Keratinocyte (primary cell): ENCODE data around the gene SCCPDH.

Experiments used
- EZH2 ChIP-seq: IDR thresholded peaks from one replicate; pipeline ENCODE4 v1.6.1; 2012; ENCODE audit warnings: inconsistent platforms, mild to moderate bottlenecking, low read length, moderate library complexity
- TF ChIP-seq, protein P1 (sequence below), 3 experiments: IDR thresholded peaks in 1 of 3; conservative IDR thresholded peaks in 1 of 3; optimal IDR thresholded peaks in 1 of 3; 2 replicates in 2 of 3; 3 replicates in 1 of 3; pipeline versions ENCODE3 to v1.5.1; 2011; ENCODE audit warnings: low read length in 3 of 3, mild to moderate bottlenecking in 3 of 3, moderate library complexity in 2 of 3, control low read depth in 1 of 3, inconsistent platforms in 1 of 3; ENCODE audit not compliant: insufficient read depth in 2 of 3; ENCODE audit errors: extremely low read depth in 1 of 3

DNA sequence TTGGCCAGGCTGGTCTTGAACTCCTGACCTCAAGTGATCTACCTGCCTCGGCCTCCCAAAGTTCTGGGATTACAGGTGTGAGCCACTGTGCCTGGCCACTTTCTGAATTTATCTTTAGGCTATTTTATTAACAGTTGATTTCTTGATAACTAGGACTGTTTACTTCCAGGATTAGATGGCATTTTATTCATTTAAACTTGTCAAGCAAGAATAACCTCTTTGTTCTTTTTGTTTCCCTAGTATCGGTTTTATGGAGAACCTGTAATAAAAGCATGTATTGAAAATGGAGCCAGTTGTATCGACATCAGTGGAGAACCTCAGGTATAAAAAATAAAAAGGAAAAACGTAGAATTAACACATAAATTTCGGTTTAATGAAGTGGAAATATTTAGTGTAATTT is 11.5 kb downstream of the SCCPDH start:
- TF ChIP-seq, protein P1, sequence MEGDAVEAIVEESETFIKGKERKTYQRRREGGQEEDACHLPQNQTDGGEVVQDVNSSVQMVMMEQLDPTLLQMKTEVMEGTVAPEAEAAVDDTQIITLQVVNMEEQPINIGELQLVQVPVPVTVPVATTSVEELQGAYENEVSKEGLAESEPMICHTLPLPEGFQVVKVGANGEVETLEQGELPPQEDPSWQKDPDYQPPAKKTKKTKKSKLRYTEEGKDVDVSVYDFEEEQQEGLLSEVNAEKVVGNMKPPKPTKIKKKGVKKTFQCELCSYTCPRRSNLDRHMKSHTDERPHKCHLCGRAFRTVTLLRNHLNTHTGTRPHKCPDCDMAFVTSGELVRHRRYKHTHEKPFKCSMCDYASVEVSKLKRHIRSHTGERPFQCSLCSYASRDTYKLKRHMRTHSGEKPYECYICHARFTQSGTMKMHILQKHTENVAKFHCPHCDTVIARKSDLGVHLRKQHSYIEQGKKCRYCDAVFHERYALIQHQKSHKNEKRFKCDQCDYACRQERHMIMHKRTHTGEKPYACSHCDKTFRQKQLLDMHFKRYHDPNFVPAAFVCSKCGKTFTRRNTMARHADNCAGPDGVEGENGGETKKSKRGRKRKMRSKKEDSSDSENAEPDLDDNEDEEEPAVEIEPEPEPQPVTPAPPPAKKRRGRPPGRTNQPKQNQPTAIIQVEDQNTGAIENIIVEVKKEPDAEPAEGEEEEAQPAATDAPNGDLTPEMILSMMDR (optimal IDR thresholded peaks at IDR 0.05 in 1 of 3, IDR thresholded peaks at IDR 0.05 in 1 of 3, conservative IDR thresholded peaks at IDR 0.05 in 1 of 3; ENCODE audit: extremely low read depth in 1 of 3, insufficient read depth in 2 of 3, low read length in 3 of 3), result no peak
- no peak for TF ChIP-seq EZH2
